A549 (cell line): ENCODE data around the gene RAVER1. TPM values are rescaled to one million over a fixed set of nuclear protein-coding genes. Genes with fewer than 3 reads are reported as not detected.

ENCODE experiments used
- ATAC-seq, 2 experiments: fragments of 200-7000 bp in 1 of 2; fragments of >200 bp in 1 of 2; cut with Nextera tagmentation in 1 of 2; cut with Tn5 transposase in 1 of 2; 3 replicates each; pipeline versions ENCODE4 v1.8.0 to v1.9.1; 2018 to 2020; ENCODE audit warnings: mild to moderate bottlenecking in 1 of 2, moderate library complexity in 1 of 2
- CTCF ChIA-PET: fragments of 300-600 bp; sonication (Branson Sonifier 250); formaldehyde crosslinking; extraction: SDS; loops from one replicate; lab custom pipeline; 2021; ENCODE audit warnings: antibody characterized with exemption, inconsistent platforms; lab: Yijun Ruan, JAX
- POLR2A ChIA-PET: fragments of 350-600 bp; formaldehyde crosslinking; extraction: SDS; loops from one replicate; lab custom pipeline; 2021; ENCODE audit warnings: antibody characterized with exemption, inconsistent platforms; lab: Yijun Ruan, JAX
- DNase-seq, 2 experiments: peaks; one replicate each; pipeline versions ENCODE4 v3.0.0 to v3.0.0-alpha.2; 2011 to 2016; ENCODE audit warnings: low read depth in 1 of 2, low spot score in 1 of 2
- FAIRE-seq: peaks from 2 replicates; lab custom pipeline; 2011; peaks lifted over from hg19 to GRCh38; lab: Jason Lieb, UNC
- H3K27ac ChIP-seq, 2 experiments: fragments of >200 bp; sonication (Bioruptor Twin); formaldehyde crosslinking; 3 replicates each; pipeline ENCODE4 v1.5.1; 2016 to 2017
- H3K4me1 ChIP-seq: fragments of >200 bp; sonication (Bioruptor Twin); formaldehyde crosslinking; 3 replicates; pipeline ENCODE4 v1.6.1; 2016
- H3K4me2 ChIP-seq: fragments of >200 bp; sonication (Bioruptor Twin); formaldehyde crosslinking; 3 replicates; pipeline ENCODE4 v1.6.1; 2016
- H3K4me3 ChIP-seq: fragments of >200 bp; sonication (Bioruptor Twin); formaldehyde crosslinking; 3 replicates; pipeline ENCODE4 v1.5.1; 2016
- H3K9me3 ChIP-seq: fragments of >200 bp; sonication (Bioruptor Twin); formaldehyde crosslinking; 3 replicates; pipeline ENCODE4 v1.6.1; 2016
- ATOH8 ChIP-seq: fragments of 250-450 bp; sonication (Bioruptor Pico); IDR thresholded peaks from 2 replicates; pipeline ENCODE4 v1.5.0; 2020; ENCODE audit warnings: low read depth, mild to moderate bottlenecking, moderate library complexity
- EHF ChIP-seq: fragments of 250-450 bp; sonication (Bioruptor Pico); IDR thresholded peaks from 2 replicates; pipeline ENCODE4 v1.5.0; 2020; ENCODE audit warnings: mild to moderate bottlenecking
- HMGXB4 ChIP-seq: fragments of 250-450 bp; sonication (Bioruptor Pico); IDR thresholded peaks from 2 replicates; pipeline ENCODE4 v1.5.0; 2021; ENCODE audit warnings: mild to moderate bottlenecking, moderate library complexity, borderline replicate concordance
- KDM1A ChIP-seq: fragments of 200-600 bp; sonication (generic); IDR thresholded peaks from 2 replicates; pipeline ENCODE4 v1.6.1; 2016; ENCODE audit warnings: low read depth, mild to moderate bottlenecking
- TFCP2L1 ChIP-seq: fragments of 250-450 bp; sonication (Bioruptor Pico); IDR thresholded peaks from 2 replicates; pipeline ENCODE4 v1.5.0; 2021; ENCODE audit warnings: mild to moderate bottlenecking
- WGBS: methylation state at CpG from one replicate; pipeline ENCODE4 v1.1.6; 2017; ENCODE audit errors: missing lambda C conversion rate; 5-methylcytosine and 5-hydroxymethylcytosine counted together
- polyA plus RNA-seq, 4 experiments: library from polyadenylated mRNA; depleted of rRNA in 3 of 4; stranded (reverse); fragments of >200 nt; fragmentation: RNase III in 1 of 4; extraction: RNeasy Plus Mini Kit Qiagen cat#74134 plus additional on column Dnase treatment in 1 of 4; gene quantifications; 2 replicates in 3 of 4; 3 replicates in 1 of 4; pipeline ENCODE4 v1.2.3, GENCODE V29; 2011 to 2017
- TF ChIP-seq, protein P1 (sequence below): IDR thresholded peaks from 2 replicates; pipeline ENCODE4 v1.6.1; 2012
- TF ChIP-seq, protein P2 (sequence below): fragments of >200 bp; sonication (Bioruptor Twin); formaldehyde crosslinking; IDR thresholded peaks from 3 replicates; pipeline ENCODE4 v1.6.1; 2016
- TF ChIP-seq, protein P3 (sequence below): IDR thresholded peaks from 2 replicates; pipeline ENCODE4 v1.6.1; 2012; ENCODE audit warnings: low read depth, borderline replicate concordance
- TF ChIP-seq, protein P4 (sequence below): IDR thresholded peaks from 2 replicates; pipeline ENCODE4 v1.6.1; 2012

Gene RAVER1
- polyA plus RNA-seq, 2 of the 4 experiments (the other 2 are of a cell fraction) = 1.8 to 22.1 TPM

DNA sequence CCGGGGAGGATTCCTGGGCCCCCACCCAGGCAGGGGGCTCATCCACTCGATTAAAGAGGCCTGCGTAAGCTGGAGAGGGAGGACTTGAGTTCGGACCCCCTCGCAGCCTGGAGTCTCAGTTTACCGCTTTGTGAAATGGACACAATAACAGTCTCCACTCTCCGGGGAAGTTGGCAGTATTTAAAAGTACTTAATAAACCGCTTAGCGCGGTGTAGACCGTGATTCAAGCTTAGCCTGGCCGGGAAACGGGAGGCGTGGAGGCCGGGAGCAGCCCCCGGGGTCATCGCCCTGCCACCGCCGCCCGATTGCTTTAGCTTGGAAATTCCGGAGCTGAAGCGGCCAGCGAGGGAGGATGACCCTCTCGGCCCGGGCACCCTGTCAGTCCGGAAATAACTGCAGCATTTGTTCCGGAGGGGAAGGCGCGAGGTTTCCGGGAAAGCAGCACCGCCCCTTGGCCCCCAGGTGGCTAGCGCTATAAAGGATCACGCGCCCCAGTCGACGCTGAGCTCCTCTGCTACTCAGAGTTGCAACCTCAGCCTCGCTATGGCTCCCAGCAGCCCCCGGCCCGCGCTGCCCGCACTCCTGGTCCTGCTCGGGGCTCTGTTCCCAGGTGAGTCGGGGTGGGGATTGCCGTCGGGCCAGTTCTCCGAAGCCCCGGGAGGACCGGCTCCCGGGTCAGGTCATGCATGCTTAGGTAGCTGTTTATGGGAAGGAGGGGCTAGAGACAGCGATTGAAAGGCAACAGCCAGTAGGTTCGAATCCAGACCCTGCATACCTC, 62.5 kb downstream of the RAVER1 start, which contains the start of gene ICAM1:
TSS of gene ICAM1 (plus strand) at position 505 of the 779 bp plus-strand sequence. CDS start at position 545, 40 bp downstream.
- peak; percentile 33 to 55; a peak in 4 of 6 replicates for ATAC-seq
- peak within 1 kb of the TSS; percentile 69 for H3K4me2 ChIP-seq
- peak within 1 kb of the TSS in 1 of 2 experiments; percentile 78; a peak in 3 of 6 replicates for H3K27ac ChIP-seq
- no peaks in the 10 kb centered on the region for H3K9me3 ChIP-seq
- ChIA-PET POLR2A (interaction anchor here (0.8 to 2.3 kb wide), 3 partner anchors 19 to 118 kb away, joined by 4 to 10 read pairs (median 7); partner anchors contain the start of genes ICAM5 and TYK2), CTCF (interaction anchor here (0.9 to 6.7 kb wide), 19 partner anchors 11 to 340 kb away, joined by 3 to 104 read pairs (median 7); partner anchors contain the start of genes ICAM4, ICAM5, RAVER1 and TYK2)
- H3K4me3 ChIP-seq = peak within 1 kb of the TSS; percentile 9; the same call in 1 of the 3 replicates
- FAIRE-seq = no peak
- peaks cover 12% of the 10 kb centered on the region for H3K4me1 ChIP-seq
- TF ChIP-seq, protein P1, sequence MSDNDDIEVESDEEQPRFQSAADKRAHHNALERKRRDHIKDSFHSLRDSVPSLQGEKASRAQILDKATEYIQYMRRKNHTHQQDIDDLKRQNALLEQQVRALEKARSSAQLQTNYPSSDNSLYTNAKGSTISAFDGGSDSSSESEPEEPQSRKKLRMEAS = peak; percentile 54; the same call in 1 of the 2 replicates
- TF ChIP-seq, protein P2, sequence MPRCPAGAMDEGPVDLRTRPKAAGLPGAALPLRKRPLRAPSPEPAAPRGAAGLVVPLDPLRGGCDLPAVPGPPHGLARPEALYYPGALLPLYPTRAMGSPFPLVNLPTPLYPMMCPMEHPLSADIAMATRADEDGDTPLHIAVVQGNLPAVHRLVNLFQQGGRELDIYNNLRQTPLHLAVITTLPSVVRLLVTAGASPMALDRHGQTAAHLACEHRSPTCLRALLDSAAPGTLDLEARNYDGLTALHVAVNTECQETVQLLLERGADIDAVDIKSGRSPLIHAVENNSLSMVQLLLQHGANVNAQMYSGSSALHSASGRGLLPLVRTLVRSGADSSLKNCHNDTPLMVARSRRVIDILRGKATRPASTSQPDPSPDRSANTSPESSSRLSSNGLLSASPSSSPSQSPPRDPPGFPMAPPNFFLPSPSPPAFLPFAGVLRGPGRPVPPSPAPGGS = no peak
- no peak for TF ChIP-seq TFCP2L1 (CRISPR knock-in tag)
- TF ChIP-seq, protein P3, sequence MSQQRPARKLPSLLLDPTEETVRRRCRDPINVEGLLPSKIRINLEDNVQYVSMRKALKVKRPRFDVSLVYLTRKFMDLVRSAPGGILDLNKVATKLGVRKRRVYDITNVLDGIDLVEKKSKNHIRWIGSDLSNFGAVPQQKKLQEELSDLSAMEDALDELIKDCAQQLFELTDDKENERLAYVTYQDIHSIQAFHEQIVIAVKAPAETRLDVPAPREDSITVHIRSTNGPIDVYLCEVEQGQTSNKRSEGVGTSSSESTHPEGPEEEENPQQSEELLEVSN = peak; percentile 27; the same call in 1 of the 2 replicates
- no peak for DNase-seq
- 40% methylated on average over 15 of the region's 51 CpGs for WGBS

GRCh38 chr19:10270180-10270615, 63.1 kb downstream of the RAVER1 start:
- TF ChIP-seq, protein P4, sequence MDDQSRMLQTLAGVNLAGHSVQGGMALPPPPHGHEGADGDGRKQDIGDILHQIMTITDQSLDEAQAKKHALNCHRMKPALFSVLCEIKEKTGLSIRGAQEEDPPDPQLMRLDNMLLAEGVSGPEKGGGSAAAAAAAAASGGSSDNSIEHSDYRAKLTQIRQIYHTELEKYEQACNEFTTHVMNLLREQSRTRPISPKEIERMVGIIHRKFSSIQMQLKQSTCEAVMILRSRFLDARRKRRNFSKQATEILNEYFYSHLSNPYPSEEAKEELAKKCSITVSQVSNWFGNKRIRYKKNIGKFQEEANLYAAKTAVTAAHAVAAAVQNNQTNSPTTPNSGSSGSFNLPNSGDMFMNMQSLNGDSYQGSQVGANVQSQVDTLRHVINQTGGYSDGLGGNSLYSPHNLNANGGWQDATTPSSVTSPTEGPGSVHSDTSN = no peak
- TF ChIP-seq KDM1A = no peak
- no peak for TF ChIP-seq EHF (CRISPR knock-in tag)
- TF ChIP-seq HMGXB4 (CRISPR knock-in tag) = no peak
- no peak for TF ChIP-seq ATOH8 (CRISPR knock-in tag)
- FAIRE-seq (no peak), DNase-seq (no peak), ATAC-seq (no peak)
- POLR2A ChIA-PET = interaction anchor here (1.6 to 2.3 kb wide), 2 partner anchors 19 to 119 kb away, joined by 7 to 10 read pairs; partner anchors contain the start of gene ICAM5
- WGBS = 70% methylated on average over 18 of the region's 37 CpGs
- Histone ChIP-seq H3K4me1 (peaks cover 16% of the 10 kb centered on the region), H3K4me3 (peak overlapping the region; percentile 9; the same call in 1 of the 3 replicates), H3K9me3 (no peaks in the 10 kb centered on the region), H3K27ac (peak overlapping the region in 1 of 2 experiments; percentile 78; a peak in 1 of 6 replicates), H3K4me2 (peak overlapping the region; percentile 69)
- CTCF ChIA-PET = interaction anchor here (0.8 to 6.7 kb wide), 14 partner anchors 11 to 310 kb away, joined by 3 to 104 read pairs (median 9); partner anchors contain the start of genes ICAM5, RAVER1 and TYK2
